ENCODE results near the gene KCNIP3. TPM values are rescaled to one million over a fixed set of nuclear protein-coding genes. Genes with fewer than 3 reads are reported as not detected.

Gene KCNIP3
- total and polyA plus RNA-seq, 10 donors = 0.59 to 5.2 (median 3.0) TPM

DNA sequence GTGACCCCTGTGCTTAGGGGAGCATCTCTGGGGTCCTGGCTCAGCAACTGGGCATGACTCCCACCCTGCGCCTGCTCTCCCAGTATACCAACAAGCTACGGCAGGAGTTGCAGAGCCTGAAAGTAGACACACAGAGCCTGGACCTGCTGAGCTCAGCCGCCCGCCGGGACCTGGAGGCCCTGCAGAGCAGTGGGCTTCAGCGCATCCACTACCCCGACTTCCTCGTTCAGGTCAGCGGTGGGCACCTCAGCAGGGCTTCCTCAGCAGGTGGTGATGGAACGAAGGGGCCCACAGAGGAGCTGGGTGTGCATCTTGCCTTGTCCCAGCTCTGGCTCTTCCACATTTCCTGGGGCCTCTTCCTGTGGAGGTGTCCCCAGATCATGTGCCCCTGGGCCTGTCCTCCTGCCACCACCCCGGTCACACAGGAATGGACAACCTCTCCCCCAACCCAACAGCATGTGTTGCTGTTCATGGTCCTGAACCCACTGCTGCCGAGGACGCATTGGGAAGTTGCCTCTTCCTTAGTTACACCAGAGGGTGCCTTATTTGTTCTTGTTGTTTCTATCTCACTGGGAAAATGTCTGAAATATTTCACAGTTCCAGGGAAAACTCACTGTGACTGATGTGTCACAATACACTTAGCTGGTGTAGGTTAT lies 12.1 kb upstream of the KCNIP3 start:
- Histone ChIP-seq H3K9me3 (peaks cover 0 to 7% (median 3%) of the 10 kb centered on the region in 8 donors), H3K4me1 (no peaks in the 10 kb centered on the region), H3K4me3 (no peak overlapping the region), H3K27ac (no peak overlapping the region), H3K27me3 (replicated peaks in 1 of 7) (no peaks in the 10 kb centered on the region), H3K36me3 (no peaks in the 10 kb centered on the region)
- no peak for DNase-seq
- intact Hi-C loops (cut with DNase I; ENCODE audit: low total_unique reads) = no loop called here
- TF ChIP-seq POLR2A (IDR thresholded peaks at IDR 0.05) = no peak
- TF ChIP-seq, protein P1, sequence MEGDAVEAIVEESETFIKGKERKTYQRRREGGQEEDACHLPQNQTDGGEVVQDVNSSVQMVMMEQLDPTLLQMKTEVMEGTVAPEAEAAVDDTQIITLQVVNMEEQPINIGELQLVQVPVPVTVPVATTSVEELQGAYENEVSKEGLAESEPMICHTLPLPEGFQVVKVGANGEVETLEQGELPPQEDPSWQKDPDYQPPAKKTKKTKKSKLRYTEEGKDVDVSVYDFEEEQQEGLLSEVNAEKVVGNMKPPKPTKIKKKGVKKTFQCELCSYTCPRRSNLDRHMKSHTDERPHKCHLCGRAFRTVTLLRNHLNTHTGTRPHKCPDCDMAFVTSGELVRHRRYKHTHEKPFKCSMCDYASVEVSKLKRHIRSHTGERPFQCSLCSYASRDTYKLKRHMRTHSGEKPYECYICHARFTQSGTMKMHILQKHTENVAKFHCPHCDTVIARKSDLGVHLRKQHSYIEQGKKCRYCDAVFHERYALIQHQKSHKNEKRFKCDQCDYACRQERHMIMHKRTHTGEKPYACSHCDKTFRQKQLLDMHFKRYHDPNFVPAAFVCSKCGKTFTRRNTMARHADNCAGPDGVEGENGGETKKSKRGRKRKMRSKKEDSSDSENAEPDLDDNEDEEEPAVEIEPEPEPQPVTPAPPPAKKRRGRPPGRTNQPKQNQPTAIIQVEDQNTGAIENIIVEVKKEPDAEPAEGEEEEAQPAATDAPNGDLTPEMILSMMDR (IDR thresholded peaks at IDR 0.05 in 8 of 11, conservative IDR thresholded peaks at IDR 0.05 in 3 of 11) = no peak
- no peak for TF ChIP-seq POLR2AphosphoS5 (IDR thresholded peaks at IDR 0.05)
- WGBS, 5 donors = 83 to 92% (median 87%) methylated on average over 10 to 13 of the region's 13 CpGs

DNA sequence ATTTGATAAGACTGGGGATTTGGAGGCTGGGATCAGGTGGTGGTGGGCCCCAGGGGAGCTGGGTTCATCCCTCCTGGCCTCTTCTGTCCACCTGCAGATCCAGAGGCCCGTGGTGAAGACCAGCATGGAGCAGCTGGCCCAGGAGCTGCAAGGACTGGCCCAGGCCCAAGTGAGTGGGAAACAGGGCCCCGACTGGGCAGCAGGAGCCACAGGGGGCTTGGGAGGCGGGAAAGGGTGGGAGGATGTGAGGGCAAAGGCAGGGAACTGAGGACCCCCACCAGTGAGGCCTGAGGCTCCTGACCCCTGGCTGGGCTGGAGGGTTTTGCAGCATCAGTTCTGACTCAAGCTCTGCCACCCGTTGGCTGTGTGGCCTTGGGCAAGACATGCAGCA lies 11.6 kb upstream of the KCNIP3 start:
- H3K27me3 ChIP-seq (replicated peaks in 1 of 7) = no peaks in the 10 kb centered on the region
- H3K4me3 ChIP-seq = no peak overlapping the region
- intact Hi-C loops (cut with DNase I; ENCODE audit: low total_unique reads) = no loop called here
- no peak for DNase-seq
- WGBS, 5 donors = 59 to 66% (median 59%) methylated on average over 4 of the region's 4 CpGs
- no peak overlapping the region for H3K27ac ChIP-seq
- peaks cover 0 to 13% (median 9%) of the 10 kb centered on the region in 8 donors for H3K9me3 ChIP-seq
- TF ChIP-seq, protein P1 (IDR thresholded peaks at IDR 0.05 in 8 of 11, conservative IDR thresholded peaks at IDR 0.05 in 3 of 11) = no peak
- TF ChIP-seq POLR2A (IDR thresholded peaks at IDR 0.05) (no peak), POLR2AphosphoS5 (IDR thresholded peaks at IDR 0.05) (no peak)
- no peaks in the 10 kb centered on the region for H3K4me1 ChIP-seq
- no peaks in the 10 kb centered on the region for H3K36me3 ChIP-seq

DNA sequence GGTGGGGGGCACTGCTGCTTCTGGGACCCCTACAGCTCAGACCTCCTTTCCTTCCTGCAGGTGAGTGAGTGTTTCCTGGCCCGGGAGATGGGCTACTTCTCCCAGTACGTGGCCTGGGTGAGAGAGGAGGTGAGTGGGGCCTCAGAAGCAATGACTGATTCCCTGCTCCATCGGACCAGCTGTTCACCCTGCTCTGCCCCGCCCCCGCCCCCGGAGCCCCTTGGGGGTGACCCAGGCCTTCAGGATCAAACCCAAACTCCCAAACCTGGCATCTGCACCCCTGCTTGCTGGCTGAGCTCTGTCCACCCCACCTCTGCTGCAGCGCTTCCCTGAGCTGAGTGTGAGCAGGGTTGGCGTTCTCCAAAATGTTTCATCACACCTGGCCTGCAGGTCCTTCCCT lies 9.8 kb upstream of the KCNIP3 start:
- Histone ChIP-seq H3K36me3 (no peaks in the 10 kb centered on the region), H3K4me3 (no peak overlapping the region), H3K4me1 (no peaks in the 10 kb centered on the region), H3K27ac (no peak overlapping the region), H3K9me3 (peaks cover 0 to 31% (median 27%) of the 10 kb centered on the region in 8 donors), H3K27me3 (replicated peaks in 1 of 7) (no peaks in the 10 kb centered on the region)
- intact Hi-C loops (cut with DNase I; ENCODE audit: low total_unique reads) = no loop called here
- WGBS, 5 donors = 58 to 84% (median 71%) methylated on average over 4 to 8 of the region's 8 CpGs
- TF ChIP-seq, protein P1 (IDR thresholded peaks at IDR 0.05 in 8 of 11, conservative IDR thresholded peaks at IDR 0.05 in 3 of 11) = no peak
- TF ChIP-seq POLR2A (IDR thresholded peaks at IDR 0.05) = no peak
- TF ChIP-seq POLR2AphosphoS5 (IDR thresholded peaks at IDR 0.05) = no peak
- DNase-seq = no peak

GRCh38 chr2:95287806-95288205 lies 9.3 kb upstream of the KCNIP3 start:
- DNase-seq = no peak
- no peak overlapping the region for H3K27ac ChIP-seq
- no peaks in the 10 kb centered on the region for H3K4me1 ChIP-seq
- WGBS, 5 donors = 89 to 96% (median 93%) methylated on average over 3 to 5 of the region's 5 CpGs
- TF ChIP-seq POLR2A (IDR thresholded peaks at IDR 0.05) (no peak), POLR2AphosphoS5 (IDR thresholded peaks at IDR 0.05) (no peak)
- TF ChIP-seq, protein P1 (IDR thresholded peaks at IDR 0.05 in 8 of 11, conservative IDR thresholded peaks at IDR 0.05 in 3 of 11) = no peak
- no peak overlapping the region for H3K4me3 ChIP-seq
- peaks cover 0 to 35% (median 31%) of the 10 kb centered on the region in 8 donors for H3K9me3 ChIP-seq
- H3K36me3 ChIP-seq = no peaks in the 10 kb centered on the region
- no peaks in the 10 kb centered on the region for H3K27me3 ChIP-seq (replicated peaks in 1 of 7)
- intact Hi-C loops (cut with DNase I; ENCODE audit: low total_unique reads) = no loop called here
